MM.1S (cell line): ENCODE measurements around the gene CFAP68.
A peak's percentile ranks its signal among the peaks of the same experiment; 100 is the strongest.

ENCODE experiments used
- DNase-seq: peaks from one replicate; pipeline ENCODE4 v3.0.0-alpha.2; 2015
- H2AFZ ChIP-seq: fragments of 300-600 bp; sonication (generic); 2 replicates; pipeline ENCODE4 v1.6.0; 2016; ENCODE audit warnings: antibody characterized with exemption, low read length
- H3F3A ChIP-seq: fragments of 300-600 bp; sonication (generic); 2 replicates; pipeline ENCODE4 v1.6.1; 2016; ENCODE audit warnings: mild to moderate bottlenecking, antibody characterized with exemption, low read length, moderate library complexity, mixed read lengths; ENCODE audit not compliant: insufficient read depth
- H3K27ac ChIP-seq: fragments of 300-600 bp; sonication (generic); 2 replicates; pipeline ENCODE4 v1.5.1; 2016; ENCODE audit warnings: mild to moderate bottlenecking, low read length
- H3K27me3 ChIP-seq: fragments of 300-600 bp; sonication (generic); replicated peaks from 2 replicates; pipeline ENCODE4 v1.6.0; 2016; ENCODE audit warnings: low read length; ENCODE audit not compliant: insufficient read depth
- H3K36me3 ChIP-seq: fragments of 300-600 bp; sonication (generic); replicated peaks from 2 replicates; pipeline ENCODE4 v1.6.1; 2016; ENCODE audit warnings: mild to moderate bottlenecking, low read length, mixed read lengths; ENCODE audit not compliant: insufficient read depth
- H3K4me1 ChIP-seq: fragments of 300-600 bp; sonication (generic); 2 replicates; pipeline ENCODE4 v1.6.1; 2016; ENCODE audit warnings: low read length, mixed read lengths
- H3K4me2 ChIP-seq: fragments of 300-600 bp; sonication (generic); 2 replicates; pipeline ENCODE4 v1.6.0; 2016; ENCODE audit warnings: low read depth, low read length
- H3K4me3 ChIP-seq: fragments of 300-600 bp; sonication (generic); 2 replicates; pipeline ENCODE4 v1.5.1; 2016; ENCODE audit warnings: low read length, mixed read lengths
- H3K79me2 ChIP-seq: fragments of 300-600 bp; sonication (generic); 2 replicates; pipeline ENCODE4 v1.6.1; 2016; ENCODE audit warnings: mixed run types, low read length, mixed read lengths
- H3K9ac ChIP-seq: fragments of 300-600 bp; sonication (generic); 2 replicates; pipeline ENCODE4 v1.6.1; 2016; ENCODE audit warnings: low read length, mixed read lengths
- H3K9me2 ChIP-seq: fragments of 300-600 bp; sonication (generic); replicated peaks from 2 replicates; pipeline ENCODE4 v1.6.1; 2016; ENCODE audit warnings: mild to moderate bottlenecking, low read length, mixed read lengths; ENCODE audit not compliant: insufficient read depth
- H3K9me3 ChIP-seq: fragments of 300-600 bp; sonication (generic); replicated peaks from 2 replicates; pipeline ENCODE4 v1.6.1; 2016; ENCODE audit warnings: mild to moderate bottlenecking, low read length, mixed read lengths; ENCODE audit not compliant: insufficient read depth
- H4K20me1 ChIP-seq: fragments of 300-600 bp; sonication (generic); 2 replicates; pipeline ENCODE4 v1.6.1; 2016; ENCODE audit warnings: mild to moderate bottlenecking, low read length, moderate library complexity, mixed read lengths; ENCODE audit not compliant: insufficient read depth
- CTCF ChIP-seq: fragments of 300-600 bp; sonication (generic); IDR thresholded peaks from 2 replicates; pipeline ENCODE4 v1.5.1; 2016; ENCODE audit warnings: antibody characterized with exemption, low read length, mixed read lengths
- EZH2 ChIP-seq: fragments of 300-600 bp; sonication (generic); optimal IDR thresholded peaks from 2 replicates; pipeline ENCODE3; 2017; ENCODE audit warnings: low read depth, mild to moderate bottlenecking, antibody characterized with exemption, low read length, mixed read lengths
- EZH2phosphoT487 ChIP-seq: fragments of 300-600 bp; sonication (generic); IDR thresholded peaks from 2 replicates; pipeline ENCODE4 v1.6.1; 2018; ENCODE audit warnings: antibody characterized with exemption, low read length

CFAP68 gene

GRCh38 chr11:111923951-111924350, 44.6 kb downstream of the CFAP68 start:
- H3K27ac ChIP-seq, result no peak overlapping the region
- no peak overlapping the region for H2AFZ ChIP-seq

GRCh38 chr11:111925953-111926352, 46.6 kb downstream of the CFAP68 start:
- H3K27me3 ChIP-seq, result no peaks in the 10 kb centered on the region
- H3F3A ChIP-seq, result peaks cover 7% of the 10 kb centered on the region; the same call in 1 of the 2 replicates
- peak overlapping the region; percentile 72; the same call in 1 of the 2 replicates for H3K27ac ChIP-seq
- TF ChIP-seq EZH2phosphoT487 (no peak), CTCF (no peak), EZH2 (no peak)
- no peaks in the 10 kb centered on the region for H3K79me2 ChIP-seq
- DNase-seq, result no peak
- H3K9me2 ChIP-seq, result no peaks in the 10 kb centered on the region
- H2AFZ ChIP-seq, result peak overlapping the region; percentile 73
- H3K9ac ChIP-seq, result peak overlapping the region; percentile 54; the same call in 1 of the 2 replicates
- H3K9me3 ChIP-seq, result no peaks in the 10 kb centered on the region
- peak overlapping the region; percentile 90 for H3K4me2 ChIP-seq
- no peaks in the 10 kb centered on the region for H3K36me3 ChIP-seq
- H4K20me1 ChIP-seq, result no peaks in the 10 kb centered on the region
- H3K4me1 ChIP-seq, result peaks cover 6% of the 10 kb centered on the region
- H3K4me3 ChIP-seq, result peak overlapping the region; percentile 54

More at GRCh38 chr11:111923951-111924350, 44.6 kb downstream of the CFAP68 start:
- no peaks in the 10 kb centered on the region for H3K36me3 ChIP-seq
- H3K27me3 ChIP-seq, result no peaks in the 10 kb centered on the region
- no peak for DNase-seq
- H3K4me2 ChIP-seq, result no peak overlapping the region
- H3K79me2 ChIP-seq, result no peaks in the 10 kb centered on the region
- no peak overlapping the region for H3K4me3 ChIP-seq
- no peaks in the 10 kb centered on the region for H3K9me2 ChIP-seq
- peaks cover 6% of the 10 kb centered on the region for H3K4me1 ChIP-seq
- no peak overlapping the region for H3K9ac ChIP-seq
- H4K20me1 ChIP-seq, result no peaks in the 10 kb centered on the region
- no peaks in the 10 kb centered on the region for H3K9me3 ChIP-seq
- TF ChIP-seq EZH2phosphoT487 (no peak), EZH2 (no peak), CTCF (no peak)
- peaks cover 7% of the 10 kb centered on the region; the same call in 1 of the 2 replicates for H3F3A ChIP-seq

- peak overlapping the region; percentile 60 for H3K4me3 ChIP-seq
- no peak for TF ChIP-seq CTCF
- TF ChIP-seq EZH2, result no peak
- TF ChIP-seq EZH2phosphoT487, result no peak
- peak overlapping the region; percentile 82 for H2AFZ ChIP-seq
- H3K9me3 ChIP-seq, result no peaks in the 10 kb centered on the region
- H3K27me3 ChIP-seq, result no peaks in the 10 kb centered on the region
- peak overlapping the region; percentile 90 for H3K4me2 ChIP-seq
- H3F3A ChIP-seq, result peaks cover 7% of the 10 kb centered on the region; the same call in 1 of the 2 replicates
- peak; percentile 97 for DNase-seq
- no peaks in the 10 kb centered on the region for H4K20me1 ChIP-seq
- peak overlapping the region; percentile 54 for H3K9ac ChIP-seq
- H3K79me2 ChIP-seq, result no peaks in the 10 kb centered on the region
- H3K9me2 ChIP-seq, result no peaks in the 10 kb centered on the region
- H3K36me3 ChIP-seq, result no peaks in the 10 kb centered on the region
- peak overlapping the region; percentile 72 for H3K27ac ChIP-seq
- H3K4me1 ChIP-seq, result peaks cover 6% of the 10 kb centered on the region
Observed at GRCh38 chr11:111926505-111927391, 47.4 kb downstream of the CFAP68 start.
